IPS-18c (cell line): ENCODE data around the gene HTR2A.
"Not testable (repeated sequence)": the region's sequence is repeated elsewhere in the genome, so short reads cannot be mapped to it uniquely, and the experiment has no call there.

ENCODE experiments used
- H3K4me3 ChIP-seq: 2 replicates; pipeline ENCODE4 v1.7.0; 2013; ENCODE audit warnings: low read depth, mild to moderate bottlenecking, low read length, moderate library complexity; ENCODE audit not compliant: insufficient read depth
- H3K9me3 ChIP-seq: one replicate; pipeline ENCODE4 v1.6.1; 2013; ENCODE audit warnings: mild to moderate bottlenecking, low read length, moderate library complexity; ENCODE audit not compliant: control insufficient read depth, insufficient read depth

Gene HTR2A

GRCh38 chr13:46834657-46835056 lies 62.2 kb downstream of the HTR2A start:
- no peaks in the 10 kb centered on the region for H3K9me3 ChIP-seq
- H3K4me3 ChIP-seq, result no peak overlapping the region

- Histone ChIP-seq H3K4me3 (no peak overlapping the region), H3K9me3 (no peaks in the 10 kb centered on the region)
Measured at GRCh38 chr13:46831588-46832194, 65.2 kb downstream of the HTR2A start.

- Histone ChIP-seq H3K4me3 (no peak overlapping the region), H3K9me3 (no peaks in the 10 kb centered on the region)
Measured at GRCh38 chr13:46830405-46831005, 66.3 kb downstream of the HTR2A start.

- Histone ChIP-seq H3K9me3 (no peaks in the 10 kb centered on the region), H3K4me3 (no peak overlapping the region)
Measured at GRCh38 chr13:46822551-46822950, 74.3 kb downstream of the HTR2A start.

GRCh38 chr13:46817838-46818476 lies 78.9 kb downstream of the HTR2A start:
- Histone ChIP-seq H3K9me3 (no peaks in the 10 kb centered on the region), H3K4me3 (no peak overlapping the region)

GRCh38 chr13:46817095-46817494 lies 79.8 kb downstream of the HTR2A start:
- no peaks in the 10 kb centered on the region for H3K9me3 ChIP-seq
- no peak overlapping the region for H3K4me3 ChIP-seq

- Histone ChIP-seq H3K4me3 (no peak overlapping the region), H3K9me3 (no peaks in the 10 kb centered on the region)
Measured at GRCh38 chr13:46816371-46816770, 80.5 kb downstream of the HTR2A start.

GRCh38 chr13:46812301-46812797 lies 84.5 kb downstream of the HTR2A start:
- Histone ChIP-seq H3K9me3 (no peaks in the 10 kb centered on the region), H3K4me3 (no peak overlapping the region)

- Histone ChIP-seq H3K4me3 (no peak overlapping the region), H3K9me3 (no peaks in the 10 kb centered on the region)
Measured at GRCh38 chr13:46810440-46810839, 86.4 kb downstream of the HTR2A start.

- H3K4me3 ChIP-seq, H3K9me3 ChIP-seq: not testable (repeated sequence)
Measured at GRCh38 chr13:46804921-46805320, 91.9 kb downstream of the HTR2A start.

- no peaks in the 10 kb centered on the region for H3K9me3 ChIP-seq
Measured at GRCh38 chr13:46804391-46804815, 92.5 kb downstream of the HTR2A start.

GRCh38 chr13:46803586-46803985 lies 93.3 kb downstream of the HTR2A start:
- Histone ChIP-seq H3K9me3 (no peaks in the 10 kb centered on the region), H3K4me3 (no peak overlapping the region)

More at GRCh38 chr13:46804391-46804815, 92.5 kb downstream of the HTR2A start:
- H3K4me3 ChIP-seq, result no peak overlapping the region

- H3K9me3 ChIP-seq, result no peaks in the 10 kb centered on the region
- H3K4me3 ChIP-seq, result no peak overlapping the region
Measured at GRCh38 chr13:46801858-46802257, 95.0 kb downstream of the HTR2A start.

GRCh38 chr13:46799139-46799538 lies 97.7 kb downstream of the HTR2A start:
- no peak overlapping the region for H3K4me3 ChIP-seq
- no peaks in the 10 kb centered on the region for H3K9me3 ChIP-seq

- Histone ChIP-seq H3K9me3 (no peaks in the 10 kb centered on the region), H3K4me3 (peak overlapping the region; percentile 83; the same call in 1 of the 2 replicates)
Measured at GRCh38 chr13:46797501-46798237, 99.2 kb downstream of the HTR2A start.

- Histone ChIP-seq H3K4me3 (peak within 1 kb of the TSS; percentile 83), H3K9me3 (no peaks in the 10 kb centered on the region)
Measured at GRCh38 chr13:46796515-46797474, 100.1 kb downstream of the HTR2A start, which contains the start of gene ESD. ESD (minus strand) TSS chr13:46797161; CDS start chr13:46791413, 5,748 bp downstream.

- Histone ChIP-seq H3K9me3 (no peaks in the 10 kb centered on the region), H3K4me3 (peak overlapping the region; percentile 83)
Measured at GRCh38 chr13:46796129-46796514, 100.7 kb downstream of the HTR2A start.
